GOT3 (cell line): Measurements from ENCODE around the gene SLCO3A1.

Experiments used
- DNase-seq: peaks from one replicate; lab custom pipeline; 2025; ENCODE audit warnings: mixed read lengths; lab: John Stamatoyannopoulos, UW

Gene SLCO3A1

DNA sequence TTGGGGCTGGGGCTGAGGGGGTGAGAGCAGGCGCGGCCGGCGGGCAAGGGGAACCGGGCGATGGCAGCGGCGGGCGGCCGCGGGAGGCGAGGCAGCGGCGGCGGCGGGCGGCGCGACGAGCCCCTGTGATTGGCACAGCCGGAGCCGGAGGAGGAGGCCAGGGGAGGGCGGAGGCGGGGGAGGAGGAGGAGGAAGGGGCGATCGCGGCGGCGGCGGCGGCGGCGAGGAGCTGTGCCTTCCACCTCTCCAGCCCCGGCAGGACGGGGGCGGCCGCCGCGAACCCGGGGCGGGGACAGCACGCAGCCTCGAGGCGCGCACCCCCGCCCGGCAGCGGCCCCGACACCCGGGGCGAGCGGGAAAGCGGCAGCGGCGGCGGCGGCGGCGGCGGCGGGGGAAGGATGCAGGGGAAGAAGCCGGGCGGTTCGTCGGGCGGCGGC, at the start of gene SLCO3A1:
Gene SLCO3A1 (plus strand): TSS at position 198 of the 437 bp plus-strand sequence.
- no peak for DNase-seq

- DNase-seq: no peak
These were observed 46.4 kb upstream of the SLCO3A1 start for GRCh38 chr15:91807122-91807521.

DNA sequence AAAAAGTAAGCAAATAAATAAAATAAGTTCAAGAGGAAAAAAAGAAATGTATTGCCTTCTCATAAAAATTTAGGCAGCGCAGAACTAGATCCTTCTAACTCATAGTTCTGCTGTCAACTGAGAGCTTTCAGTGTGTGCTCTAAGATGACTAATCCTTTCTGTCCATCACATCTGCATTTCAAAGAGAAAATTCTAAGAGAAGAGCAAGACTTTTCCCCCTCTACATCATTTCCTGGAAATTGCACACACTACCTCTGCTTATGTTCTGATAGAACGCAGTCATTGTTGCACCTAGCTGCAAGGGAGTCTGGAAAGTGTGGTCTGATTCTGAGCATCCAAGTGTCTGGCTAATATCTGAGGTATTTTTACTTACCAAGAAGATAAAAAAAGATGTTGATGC, 39.6 kb upstream of the SLCO3A1 start:
- DNase-seq: no peak

DNA sequence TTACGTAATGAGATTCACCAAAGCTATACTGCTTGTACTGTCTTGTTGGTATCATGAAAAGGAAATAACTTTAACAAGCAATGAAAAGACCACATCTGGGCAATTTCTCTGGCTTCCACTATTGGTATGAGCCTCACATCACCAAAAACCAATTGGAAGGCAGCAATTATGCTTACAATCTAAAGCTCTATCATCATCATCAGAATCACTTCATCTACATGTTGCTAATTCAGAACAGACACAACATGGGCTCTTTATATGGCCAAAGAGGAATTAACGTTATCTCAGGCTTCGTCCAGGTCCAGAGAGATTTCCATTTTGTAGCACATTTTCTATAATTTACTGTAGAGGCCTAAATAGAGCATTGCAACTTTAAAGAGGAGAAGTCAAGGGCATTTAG, 36.6 kb upstream of the SLCO3A1 start:
- no peak for DNase-seq

- DNase-seq: no peak
These were observed 32.0 kb upstream of the SLCO3A1 start for GRCh38 chr15:91821458-91821857.

GRCh38 chr15:91824256-91824655, 29.3 kb upstream of the SLCO3A1 start:
- no peak for DNase-seq

DNA sequence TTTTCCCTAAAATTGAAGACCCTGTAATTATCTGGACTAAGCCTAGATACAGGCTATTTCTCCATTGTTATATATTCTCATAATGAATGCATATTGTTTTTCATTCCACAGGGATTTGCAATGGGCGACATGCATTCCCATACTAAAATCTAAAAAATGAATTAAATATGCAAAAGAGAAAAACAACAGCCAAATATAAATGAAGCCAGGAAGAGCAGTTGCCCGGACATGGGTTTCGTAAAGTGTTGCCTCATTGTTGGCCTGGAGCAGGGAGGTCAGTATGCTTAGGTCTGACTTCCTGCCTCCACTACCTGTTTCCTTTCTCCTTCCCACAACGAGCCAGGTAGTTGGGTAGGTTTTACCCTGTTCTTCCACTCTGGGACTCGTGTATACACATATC, 27.1 kb upstream of the SLCO3A1 start:
- DNase-seq: no peak

GRCh38 chr15:91833056-91833455, 20.5 kb upstream of the SLCO3A1 start:
- no peak for DNase-seq

- no peak for DNase-seq
These were observed 13.6 kb upstream of the SLCO3A1 start for GRCh38 chr15:91839867-91840266.

GRCh38 chr15:91841861-91842260, 11.6 kb upstream of the SLCO3A1 start:
- DNase-seq: no peak

- no peak for DNase-seq
These were observed 9.2 kb upstream of the SLCO3A1 start for GRCh38 chr15:91844341-91844740.

- DNase-seq: no peak
These were observed 8.6 kb upstream of the SLCO3A1 start for GRCh38 chr15:91844928-91845327.

DNA sequence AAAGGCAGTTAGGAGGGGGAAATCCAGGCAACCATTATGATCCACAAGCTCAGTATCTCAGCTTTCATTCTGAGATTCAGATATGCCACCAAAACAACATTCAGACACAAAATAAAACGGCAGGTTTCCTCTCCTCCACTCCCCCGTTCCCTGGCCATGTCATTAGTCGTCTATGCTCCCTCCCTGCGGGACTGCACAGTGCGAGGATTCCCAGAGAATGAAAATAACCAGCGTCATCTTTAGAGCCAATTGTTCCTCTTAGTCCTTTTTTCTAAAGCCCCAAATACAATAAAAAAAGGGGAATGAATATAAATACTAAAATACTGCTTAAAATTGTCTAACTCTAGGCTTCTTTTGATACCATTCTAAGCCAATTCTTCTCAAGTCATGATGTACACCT, 7.8 kb upstream of the SLCO3A1 start:
- no peak for DNase-seq

DNA sequence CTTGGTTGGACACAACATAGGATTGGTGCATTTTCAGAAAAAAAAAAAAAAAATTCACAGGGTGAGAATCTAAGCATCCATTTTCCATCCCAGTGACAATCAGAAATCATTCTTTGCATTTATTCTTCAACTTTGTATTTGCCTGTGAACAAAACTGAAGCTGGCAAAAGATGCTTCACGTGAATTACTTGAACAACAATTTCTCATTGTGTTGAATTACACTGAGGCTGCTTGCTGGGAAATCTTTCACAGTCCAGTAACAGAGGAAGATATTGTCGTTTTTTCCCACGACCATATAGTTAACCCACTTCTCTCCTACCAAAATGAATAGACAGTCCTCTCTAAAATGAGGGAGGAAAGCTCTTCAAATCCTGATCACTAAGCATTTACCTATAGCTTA, 4.3 kb upstream of the SLCO3A1 start:
- DNase-seq: no peak

GRCh38 chr15:91849749-91850161, 3.8 kb upstream of the SLCO3A1 start:
- no peak for DNase-seq

DNA sequence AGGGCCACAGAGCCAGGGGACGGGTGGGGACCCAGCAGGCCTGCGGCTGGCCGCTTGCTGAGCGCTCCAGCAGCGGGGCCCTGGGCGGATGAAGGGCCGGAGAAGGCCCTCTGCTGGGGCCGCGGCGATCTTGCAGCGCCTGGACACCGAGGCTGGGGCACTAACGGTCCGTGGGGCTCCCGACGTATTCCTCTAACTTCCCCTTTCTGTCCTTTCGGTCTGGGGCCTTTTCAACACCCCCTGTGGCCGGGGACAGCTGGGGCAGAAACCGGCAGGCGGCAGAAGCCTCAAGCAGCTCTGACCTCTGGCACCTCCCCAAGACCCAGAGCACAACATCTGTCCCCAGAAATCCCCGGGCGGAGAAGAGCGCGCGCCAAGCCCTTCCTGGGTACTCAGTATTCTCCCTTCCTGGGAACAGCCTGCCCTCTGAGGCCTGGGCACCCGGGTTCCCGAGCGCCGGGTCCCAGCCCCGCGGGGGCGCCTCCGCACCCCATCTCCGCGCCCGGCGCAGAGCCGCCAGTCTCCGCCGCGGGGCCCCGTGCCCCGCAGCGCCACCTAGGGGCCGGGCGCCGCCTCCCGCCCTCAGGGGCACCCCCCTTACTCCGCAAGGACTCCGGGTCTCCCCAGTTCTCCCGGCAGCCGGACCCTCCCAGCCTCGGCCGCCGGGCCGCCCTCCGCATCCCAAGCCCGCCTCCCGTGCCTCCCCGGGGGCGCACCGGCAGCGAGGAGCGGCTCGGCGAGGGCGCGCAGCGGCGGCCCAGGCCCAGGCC, 582 bp upstream of the SLCO3A1 start:
- DNase-seq: peak; percentile 57

GRCh38 chr15:91853948-91854638, 585 bp downstream of the SLCO3A1 start:
- DNase-seq: peak; percentile 16

GRCh38 chr15:91854639-91854990, 1.1 kb downstream of the SLCO3A1 start:
- DNase-seq: no peak

DNA sequence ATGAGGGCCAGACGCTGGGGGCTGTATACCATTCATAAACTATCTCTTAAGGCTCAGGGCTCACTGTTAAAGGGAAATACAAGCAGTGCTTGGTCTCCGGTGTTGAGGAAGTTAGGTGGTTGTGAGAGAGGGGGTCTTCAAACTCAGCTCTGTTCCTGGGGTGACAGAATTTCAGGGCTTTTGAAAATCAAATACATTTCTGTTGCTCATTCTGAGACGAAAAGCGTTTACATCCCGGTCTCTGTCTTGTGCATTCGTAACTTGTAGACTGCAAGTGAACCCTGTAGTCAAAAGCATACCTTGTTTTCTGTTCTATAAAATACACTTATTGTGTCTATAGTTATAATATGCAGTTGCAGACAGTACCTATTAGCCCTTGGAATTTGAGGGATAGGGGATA, 1.7 kb downstream of the SLCO3A1 start:
- no peak for DNase-seq

- DNase-seq: no peak
These were observed 2.4 kb downstream of the SLCO3A1 start for GRCh38 chr15:91855684-91856489.

- no peak for DNase-seq
These were observed 3.7 kb downstream of the SLCO3A1 start for GRCh38 chr15:91857224-91857585.

DNA sequence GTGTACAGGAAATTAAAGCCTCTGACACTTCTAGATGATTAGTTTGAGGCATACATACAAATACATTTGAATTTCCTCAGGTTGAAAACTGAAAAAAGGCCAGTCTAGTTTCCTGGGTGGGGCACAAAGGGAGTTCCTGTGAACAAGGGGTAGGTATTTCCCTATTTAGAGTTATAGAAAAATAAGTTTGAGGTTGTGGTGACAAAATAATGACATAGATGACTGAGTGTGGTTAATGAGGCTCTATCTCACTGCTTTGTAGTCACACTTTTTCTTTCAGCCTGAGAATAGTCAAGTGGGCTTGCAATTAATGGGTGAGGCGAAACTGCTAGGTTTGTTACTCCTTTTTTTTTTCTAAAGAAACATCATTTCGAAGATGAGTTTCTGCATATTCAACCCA, 4.3 kb downstream of the SLCO3A1 start:
- no peak for DNase-seq

DNA sequence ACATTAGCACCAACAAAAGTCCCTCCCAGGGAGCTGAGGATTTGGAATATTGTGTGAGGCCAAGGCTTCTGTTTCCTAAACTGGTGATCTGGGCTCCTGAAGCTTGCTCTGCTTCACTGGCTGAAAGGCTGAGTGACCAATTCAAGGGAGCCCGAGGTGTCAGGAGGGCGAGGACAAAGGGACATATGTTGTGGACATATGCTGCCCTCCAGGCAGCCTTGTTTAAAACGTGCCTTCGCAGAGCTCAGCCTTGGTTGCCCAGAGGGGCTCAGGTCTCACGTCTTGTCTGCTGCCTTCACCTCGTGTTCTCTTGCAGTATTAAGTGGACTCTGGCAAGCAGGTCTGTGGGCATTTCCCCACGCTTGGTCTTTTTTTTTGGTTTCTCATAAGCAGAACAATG, 7.0 kb downstream of the SLCO3A1 start:
- no peak for DNase-seq
